ENCODE results near the gene SLC6A6. TPM values are rescaled to one million over a fixed set of nuclear protein-coding genes. Genes with fewer than 3 reads are reported as not detected.
A peak's percentile ranks its signal among the peaks of the same experiment; 100 is the strongest.
"Not testable (repeated sequence)": the region's sequence is repeated elsewhere in the genome, so short reads cannot be mapped to it uniquely, and the experiment has no call there.

SLC6A6 gene
- polyA plus RNA-seq, 1 donor (not counting 4 experiments of a cell fraction or from before 2014, with no cell fraction given): 8.3 TPM

GRCh38 chr3:14407203-14407602 is 4.8 kb downstream of the SLC6A6 start:
- Histone ChIP-seq H3K4me1 (ENCODE audit: control insufficient read depth, extremely low read depth, insufficient read depth, low read length) (peaks cover 48% of the 10 kb centered on the region), H3K36me3 (ENCODE audit: control insufficient read depth in 2 of 2, extremely low read depth in 1 of 2, insufficient read depth in 2 of 2, low read length in 2 of 2) (peaks cover 0 to 3% of the 10 kb centered on the region in 2 experiments), H3K4me3 (ENCODE audit: control insufficient read depth in 2 of 3, extremely low read depth in 1 of 3, insufficient read depth in 2 of 3, low read depth in 1 of 3, low read length in 3 of 3) (no peak overlapping the region), H3K27me3 (ENCODE audit: control insufficient read depth, extremely low read depth, insufficient read depth, low read length) (no peaks in the 10 kb centered on the region), H3K9me3 (ENCODE audit: control insufficient read depth, low read depth, low read length) (no peaks in the 10 kb centered on the region), H3K79me2 (ENCODE audit: control insufficient read depth, insufficient read depth, low read length) (peaks cover 51% of the 10 kb centered on the region), H3K9ac (ENCODE audit: control insufficient read depth, extremely low read depth, insufficient read depth, low read length) (no peak overlapping the region), H3K9me1 (ENCODE audit: control insufficient read depth, extremely low read depth, insufficient read depth, low read length) (no peaks in the 10 kb centered on the region), H3K4me2 (ENCODE audit: control insufficient read depth, extremely low read depth, insufficient read depth, low read depth, low read length) (no peak overlapping the region), H2AFZ (ENCODE audit: control insufficient read depth, low read length) (no peak overlapping the region), H3K27ac (ENCODE audit: control insufficient read depth, insufficient read depth, low read length) (no peak overlapping the region), H4K20me1 (ENCODE audit: control insufficient read depth, extremely low read depth, insufficient read depth, low read length) (peaks cover 4% of the 10 kb centered on the region)
- dilution Hi-C loops (cut with MboI; ENCODE audit: extremely low pct_ligation_motif_present, low sequenced_read_pairs): no loop called here
- TF ChIP-seq CTCF (optimal IDR thresholded peaks at IDR 0.05 in 1 of 3, IDR thresholded peaks at IDR 0.05 in 1 of 3, conservative IDR thresholded peaks at IDR 0.05 in 1 of 3; ENCODE audit: extremely low read depth in 1 of 3, insufficient read depth in 2 of 3, low read length in 3 of 3): no peak
- TF ChIP-seq EZH2 (IDR thresholded peaks at IDR 0.05; ENCODE audit: low read length): no peak
- DNase-seq (ENCODE audit: low read depth, low spot score): no peak
- FAIRE-seq: no peak

GRCh38 chr3:14409779-14410063 is 7.3 kb downstream of the SLC6A6 start:
- DNase-seq (ENCODE audit: low read depth, low spot score); H2AFZ ChIP-seq (ENCODE audit: control insufficient read depth, low read length); H3K9me1 ChIP-seq (ENCODE audit: control insufficient read depth, extremely low read depth, insufficient read depth, low read length); dilution Hi-C loops (cut with MboI; ENCODE audit: extremely low pct_ligation_motif_present, low sequenced_read_pairs); H3K9me3 ChIP-seq (ENCODE audit: control insufficient read depth, low read depth, low read length); H3K36me3 ChIP-seq (ENCODE audit: control insufficient read depth in 2 of 2, extremely low read depth in 1 of 2, insufficient read depth in 2 of 2, low read length in 2 of 2); H3K4me2 ChIP-seq (ENCODE audit: control insufficient read depth, extremely low read depth, insufficient read depth, low read depth, low read length); H3K4me3 ChIP-seq (ENCODE audit: control insufficient read depth in 2 of 3, extremely low read depth in 1 of 3, insufficient read depth in 2 of 3, low read depth in 1 of 3, low read length in 3 of 3); H3K9ac ChIP-seq (ENCODE audit: control insufficient read depth, extremely low read depth, insufficient read depth, low read length); FAIRE-seq; H3K27ac ChIP-seq (ENCODE audit: control insufficient read depth, insufficient read depth, low read length); H3K27me3 ChIP-seq (ENCODE audit: control insufficient read depth, extremely low read depth, insufficient read depth, low read length); H4K20me1 ChIP-seq (ENCODE audit: control insufficient read depth, extremely low read depth, insufficient read depth, low read length): not testable (repeated sequence)
- peaks cover 34% of the 10 kb centered on the region for H3K79me2 ChIP-seq (ENCODE audit: control insufficient read depth, insufficient read depth, low read length)
- peaks cover 46% of the 10 kb centered on the region for H3K4me1 ChIP-seq (ENCODE audit: control insufficient read depth, extremely low read depth, insufficient read depth, low read length)

DNA sequence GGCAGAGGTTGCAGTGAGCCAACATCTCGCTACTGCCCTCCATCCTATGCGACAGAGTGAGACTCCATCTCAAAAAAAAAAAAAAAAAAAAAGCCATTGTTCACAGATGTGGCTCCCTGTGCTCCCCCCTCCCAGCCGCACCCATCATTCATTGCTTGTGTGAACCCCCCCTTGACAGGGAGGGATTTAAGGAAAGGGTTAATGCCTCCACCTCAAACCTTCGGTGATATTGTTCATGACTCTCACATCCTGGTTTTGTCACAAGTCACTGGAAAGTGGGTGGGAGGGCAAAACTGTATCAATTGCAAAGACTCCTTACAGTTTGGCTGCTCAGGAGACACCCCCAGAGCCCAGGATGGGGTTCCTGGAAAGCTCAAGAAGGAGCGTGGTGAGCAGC is 7.7 kb downstream of the SLC6A6 start:
- no peaks in the 10 kb centered on the region for H3K9me3 ChIP-seq (ENCODE audit: control insufficient read depth, low read depth, low read length)
- H3K27ac ChIP-seq (ENCODE audit: control insufficient read depth, insufficient read depth, low read length): peak overlapping the region; percentile 64
- H2AFZ ChIP-seq (ENCODE audit: control insufficient read depth, low read length): no peak overlapping the region
- H3K9ac ChIP-seq (ENCODE audit: control insufficient read depth, extremely low read depth, insufficient read depth, low read length): no peak overlapping the region
- TF ChIP-seq EZH2 (IDR thresholded peaks at IDR 0.05; ENCODE audit: low read length) (no peak), CTCF (optimal IDR thresholded peaks at IDR 0.05 in 1 of 3, IDR thresholded peaks at IDR 0.05 in 1 of 3, conservative IDR thresholded peaks at IDR 0.05 in 1 of 3; ENCODE audit: extremely low read depth in 1 of 3, insufficient read depth in 2 of 3, low read length in 3 of 3) (no peak)
- no peak for DNase-seq (ENCODE audit: low read depth, low spot score)
- peaks cover 30% of the 10 kb centered on the region for H3K79me2 ChIP-seq (ENCODE audit: control insufficient read depth, insufficient read depth, low read length)
- H4K20me1 ChIP-seq (ENCODE audit: control insufficient read depth, extremely low read depth, insufficient read depth, low read length): peaks cover 4% of the 10 kb centered on the region
- peaks cover 0 to 3% of the 10 kb centered on the region in 2 experiments for H3K36me3 ChIP-seq (ENCODE audit: control insufficient read depth in 2 of 2, extremely low read depth in 1 of 2, insufficient read depth in 2 of 2, low read length in 2 of 2)
- peak overlapping the region; percentile 2 for H3K4me2 ChIP-seq (ENCODE audit: control insufficient read depth, extremely low read depth, insufficient read depth, low read depth, low read length)
- H3K9me1 ChIP-seq (ENCODE audit: control insufficient read depth, extremely low read depth, insufficient read depth, low read length): no peaks in the 10 kb centered on the region
- dilution Hi-C loops (cut with MboI; ENCODE audit: extremely low pct_ligation_motif_present, low sequenced_read_pairs): no loop called here
- peaks cover 44% of the 10 kb centered on the region for H3K4me1 ChIP-seq (ENCODE audit: control insufficient read depth, extremely low read depth, insufficient read depth, low read length)
- FAIRE-seq: no peak
- no peak overlapping the region for H3K4me3 ChIP-seq (ENCODE audit: control insufficient read depth in 2 of 3, extremely low read depth in 1 of 3, insufficient read depth in 2 of 3, low read depth in 1 of 3, low read length in 3 of 3)
- no peaks in the 10 kb centered on the region for H3K27me3 ChIP-seq (ENCODE audit: control insufficient read depth, extremely low read depth, insufficient read depth, low read length)
